ENCODE data around the gene CARD16. TPM values are rescaled to one million over a fixed set of nuclear protein-coding genes. Genes with fewer than 3 reads are reported as not detected.

CARD16 gene
- total and polyA plus RNA-seq, 9 of the 15 experiments (the other 6 are each of a cell fraction or from before 2014, with no cell fraction given), result 0.31 TPM; not detected in 8

DNA sequence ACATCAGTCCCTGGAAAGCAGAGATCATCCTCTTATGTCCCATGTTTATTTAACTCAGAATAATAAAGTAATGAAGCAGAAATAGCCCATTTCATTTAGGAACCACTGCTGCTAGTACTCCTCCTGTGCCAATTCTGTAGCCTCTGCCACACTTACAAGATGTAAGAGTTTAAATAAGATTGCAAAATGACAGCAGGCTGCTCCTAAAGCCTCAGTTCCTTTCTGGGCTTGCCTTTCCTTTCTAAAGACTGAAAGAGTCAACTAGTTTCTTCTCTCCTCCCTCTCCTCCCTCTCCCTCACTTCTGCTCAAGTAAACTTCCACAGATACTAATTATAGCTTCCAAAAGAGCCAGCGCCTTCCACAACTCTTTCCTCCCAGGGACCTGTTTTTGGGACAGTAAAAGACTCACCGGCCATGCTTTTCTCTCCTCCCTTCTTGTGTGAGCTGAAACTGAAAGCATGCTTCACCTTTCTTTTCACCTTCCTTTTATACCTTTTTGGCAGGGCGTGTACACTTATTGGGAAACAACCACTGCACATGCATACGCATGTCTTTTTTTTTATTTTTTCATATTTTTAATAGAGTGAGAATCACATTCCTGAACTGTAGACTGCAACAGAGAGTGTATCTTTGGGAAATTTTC, 26.1 kb upstream of the CARD16 start (continued):
- TF ChIP-seq SREBF2 (CRISPR knock-in tag; IDR thresholded peaks at IDR 0.05) (no peak), KLF16 (IDR thresholded peaks at IDR 0.05) (no peak), SAP30 (IDR thresholded peaks at IDR 0.05; ENCODE audit: borderline replicate concordance, insufficient read depth, low read depth, low read length, poor library complexity, severe bottlenecking) (no peak), ADNP (tag; IDR thresholded peaks at IDR 0.05) (no peak)

DNA sequence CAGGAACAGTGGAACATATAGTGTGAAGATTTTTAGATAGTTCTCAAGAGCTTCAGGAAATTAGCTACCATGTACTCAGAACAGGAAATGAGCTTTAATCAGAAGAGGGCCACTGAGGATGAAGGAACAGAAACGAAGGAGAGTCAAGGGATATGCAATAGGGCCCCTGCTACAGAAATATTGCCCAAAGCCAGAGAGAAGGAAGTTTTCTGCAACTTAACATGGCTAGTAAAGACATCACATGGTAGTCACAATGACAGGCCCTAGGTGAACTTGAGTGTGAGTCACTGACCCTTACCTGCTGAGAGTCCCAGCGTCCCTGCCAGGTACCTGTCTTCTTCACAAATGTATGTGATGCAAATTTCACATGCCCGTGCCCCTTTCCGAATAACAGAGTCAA, 25.2 kb upstream of the CARD16 start:
- intact Hi-C loops (cut with micrococcal nuclease), result no loop called here
- H3K27me3 ChIP-seq (ENCODE audit: control insufficient read depth in 2 of 2, insufficient read depth in 2 of 2, low read length in 2 of 2), result no peaks in the 10 kb centered on the region
- BruUV-seq (replicated peaks), result no TSS peak
- no peaks in the 10 kb centered on the region for H4K20me1 ChIP-seq (replicated peaks; ENCODE audit: control insufficient read depth, insufficient read depth, low read length)
- ChIA-PET POLR2A (no interaction called here), CTCF (ENCODE audit: low intra/inter-chr PET ratio) (no interaction called here)
- 2% methylated on average over 4 of the region's 4 CpGs for WGBS (ENCODE audit: insufficient coverage, low coverage, missing lambda C conversion rate)
- ATAC-seq (no peak), DNase-seq (ENCODE audit: extremely low read depth in 1 of 4, low spot score in 3 of 4) (no peak), FAIRE-seq (no peak)
- no peak overlapping the region for H3K27ac ChIP-seq (ENCODE audit: extremely low read depth, low read depth, low read length)
- H3K9me1 ChIP-seq (ENCODE audit: control insufficient read depth, insufficient read depth, low read length), result no peaks in the 10 kb centered on the region
- TF ChIP-seq SIX5 (IDR thresholded peaks at IDR 0.05; ENCODE audit: borderline replicate concordance in 1 of 2, insufficient read depth in 1 of 2, low read depth in 1 of 2, low read length in 2 of 2) (no peak), ZSCAN32 (CRISPR knock-in tag; IDR thresholded peaks at IDR 0.05) (no peak), ZKSCAN8 (CRISPR knock-in tag; IDR thresholded peaks at IDR 0.05) (no peak), U2AF2 (optimal IDR thresholded peaks at IDR 0.05; ENCODE audit: low read depth, low read length) (no peak), MIER1 (IDR thresholded peaks at IDR 0.05; ENCODE audit: low read depth) (no peak), E4F1 (CRISPR knock-in tag; IDR thresholded peaks at IDR 0.05; ENCODE audit: borderline replicate concordance) (no peak), SRF (CRISPR knock-in tag; IDR thresholded peaks at IDR 0.05) (no peak)
- TF ChIP-seq, protein P1, sequence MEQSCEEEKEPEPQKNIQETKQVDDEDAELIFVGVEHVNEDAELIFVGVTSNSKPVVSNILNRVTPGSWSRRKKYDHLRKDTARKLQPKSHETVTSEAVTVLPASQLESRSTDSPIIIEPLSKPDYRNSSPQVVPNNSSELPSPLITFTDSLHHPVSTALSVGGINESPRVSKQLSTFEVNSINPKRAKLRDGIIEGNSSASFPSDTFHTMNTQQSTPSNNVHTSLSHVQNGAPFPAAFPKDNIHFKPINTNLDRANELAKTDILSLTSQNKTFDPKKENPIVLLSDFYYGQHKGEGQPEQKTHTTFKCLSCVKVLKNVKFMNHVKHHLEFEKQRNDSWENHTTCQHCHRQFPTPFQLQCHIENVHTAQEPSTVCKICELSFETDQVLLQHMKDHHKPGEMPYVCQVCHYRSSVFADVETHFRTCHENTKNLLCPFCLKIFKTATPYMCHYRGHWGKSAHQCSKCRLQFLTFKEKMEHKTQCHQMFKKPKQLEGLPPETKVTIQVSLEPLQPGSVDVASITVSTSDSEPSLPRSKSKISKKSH (CRISPR knock-in tag; IDR thresholded peaks at IDR 0.05), result no peak
- in situ Hi-C loops (cut with MboI), result no loop called here
- no peaks in the 10 kb centered on the region; the same call in 1 of the 2 replicates for H3K9me3 ChIP-seq (replicated peaks; ENCODE audit: control insufficient read depth, insufficient read depth, low read depth, low read length)
- no peak overlapping the region for H3K9ac ChIP-seq (ENCODE audit: insufficient read depth in 1 of 2, low read depth in 2 of 2, low read length in 2 of 2)
- H3K4me3 ChIP-seq, result no peak overlapping the region
- no peaks in the 10 kb centered on the region for H3K4me1 ChIP-seq (replicated peaks in 1 of 2; ENCODE audit: control insufficient read depth in 2 of 2, insufficient read depth in 2 of 2, low read length in 2 of 2)
- no peak overlapping the region for H2AFZ ChIP-seq (ENCODE audit: low read depth, low read length)
- H3K4me2 ChIP-seq (ENCODE audit: insufficient read depth, low read length), result no peak overlapping the region
- H3K79me2 ChIP-seq (ENCODE audit: control insufficient read depth, insufficient read depth, low read length), result no peaks in the 10 kb centered on the region
- no peaks in the 10 kb centered on the region for H3K36me3 ChIP-seq (ENCODE audit: control insufficient read depth, insufficient read depth, low read length)
